OCI-M1 (cell line): Measurements from ENCODE around the gene DTYMK.
"Not testable (repeated sequence)": the region's sequence is repeated elsewhere in the genome, so short reads cannot be mapped to it uniquely, and the experiment has no call there.

ENCODE experiments used
- DNase-seq: peaks from one replicate; lab custom pipeline; 2025; lab: John Stamatoyannopoulos, UW

DTYMK gene

GRCh38 chr2:241672243-241673188, 14.1 kb downstream of the DTYMK start:
- no peak for DNase-seq

GRCh38 chr2:241671457-241672240, 15.0 kb downstream of the DTYMK start:
- no peak for DNase-seq

GRCh38 chr2:241670333-241671110, 16.1 kb downstream of the DTYMK start:
- no peak for DNase-seq

- no peak for DNase-seq
Observed at GRCh38 chr2:241668839-241669238, 17.8 kb downstream of the DTYMK start.

- no peak for DNase-seq
Observed at GRCh38 chr2:241668354-241668753, 18.3 kb downstream of the DTYMK start.

- DNase-seq: no peak
Observed at GRCh38 chr2:241666627-241667400, 19.8 kb downstream of the DTYMK start.

- no peak for DNase-seq
Observed at GRCh38 chr2:241665731-241666440, 20.7 kb downstream of the DTYMK start.

- DNase-seq: not testable (repeated sequence)
Observed at GRCh38 chr2:241662731-241663130, 23.9 kb downstream of the DTYMK start.

- no peak for DNase-seq
Observed at GRCh38 chr2:241660593-241661213, 25.9 kb downstream of the DTYMK start.

GRCh38 chr2:241659150-241659739, 27.4 kb downstream of the DTYMK start:
- DNase-seq: peak; percentile 10

- DNase-seq: no peak
Observed at GRCh38 chr2:241658296-241658695, 28.3 kb downstream of the DTYMK start.

- DNase-seq: no peak
Observed at GRCh38 chr2:241657786-241658254, 28.8 kb downstream of the DTYMK start.

- DNase-seq: no peak
Observed at GRCh38 chr2:241656190-241656741, 30.3 kb downstream of the DTYMK start.

GRCh38 chr2:241655516-241656189, 31.0 kb downstream of the DTYMK start:
- no peak for DNase-seq

GRCh38 chr2:241654551-241654950, 32.1 kb downstream of the DTYMK start:
- no peak for DNase-seq

- no peak for DNase-seq
Observed at GRCh38 chr2:241653210-241653750, 33.3 kb downstream of the DTYMK start.

- DNase-seq: no peak
Observed at GRCh38 chr2:241652722-241653121, 33.9 kb downstream of the DTYMK start.

GRCh38 chr2:241652142-241652541, 34.5 kb downstream of the DTYMK start:
- DNase-seq: no peak

- DNase-seq: no peak
Observed at GRCh38 chr2:241649927-241650326, 36.7 kb downstream of the DTYMK start.
